HG02884 (cell line): Measurements from ENCODE around the gene SGPP1.
A peak's percentile ranks its signal among the peaks of the same experiment; 100 is the strongest.
"Not testable (repeated sequence)": the region's sequence is repeated elsewhere in the genome, so short reads cannot be mapped to it uniquely, and the experiment has no call there.

Experiments used
- ATAC-seq: cut with Tn5 transposase; IDR thresholded peaks from one replicate; pipeline ENCODE4 v1.9.1; 2021; ENCODE audit warnings: mild to moderate bottlenecking, moderate library complexity; ENCODE audit not compliant: unreplicated experiment

Gene SGPP1

DNA sequence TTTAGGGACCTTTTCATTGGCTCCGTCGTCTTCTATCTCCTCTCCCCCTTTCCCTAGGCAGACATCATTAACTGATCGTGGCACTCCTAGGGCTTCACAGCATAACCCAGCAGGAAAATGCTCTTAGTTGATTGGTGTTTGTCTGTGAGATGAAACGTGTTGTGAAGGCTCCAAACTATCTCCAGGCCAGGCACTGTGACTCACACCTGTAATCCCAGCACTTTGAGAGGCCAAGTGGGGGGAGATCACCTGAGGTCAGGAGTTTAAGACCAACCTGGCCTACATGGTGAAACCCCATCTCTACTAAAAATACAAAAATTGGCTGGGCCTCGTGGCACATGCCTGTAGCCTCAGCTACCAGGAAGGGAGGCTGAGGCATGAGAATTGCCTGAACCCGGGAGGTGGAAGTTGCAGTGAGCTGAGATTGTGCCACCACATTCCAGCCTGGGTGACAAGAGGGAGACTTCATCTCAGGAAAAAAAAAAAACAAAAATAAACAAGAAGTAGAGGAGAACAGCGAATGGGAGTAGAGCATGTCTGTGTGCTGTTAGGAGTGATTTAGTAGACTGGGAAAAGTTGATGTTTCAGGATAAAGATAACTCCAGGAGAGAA is 53.9 kb downstream of the SGPP1 start:
- ATAC-seq = no peak

DNA sequence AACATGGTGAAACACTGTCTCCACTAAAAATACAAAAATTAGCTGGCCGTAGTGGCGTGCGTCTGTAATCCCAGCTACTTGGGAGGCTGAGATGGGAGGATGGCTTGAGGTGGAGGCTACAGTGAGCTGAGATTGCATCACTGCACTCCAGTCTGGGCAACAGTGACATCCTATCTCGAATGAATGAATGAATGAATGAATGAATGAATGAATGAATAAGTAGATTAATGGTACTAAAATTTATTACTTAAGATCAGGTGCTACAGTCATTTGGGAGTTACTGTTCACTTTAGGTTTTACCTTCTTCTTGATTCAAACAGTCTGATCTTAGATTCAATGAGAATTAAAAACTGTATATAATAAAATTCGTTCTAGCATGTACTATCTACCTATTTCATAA is 54.6 kb downstream of the SGPP1 start:
- no peak for ATAC-seq

DNA sequence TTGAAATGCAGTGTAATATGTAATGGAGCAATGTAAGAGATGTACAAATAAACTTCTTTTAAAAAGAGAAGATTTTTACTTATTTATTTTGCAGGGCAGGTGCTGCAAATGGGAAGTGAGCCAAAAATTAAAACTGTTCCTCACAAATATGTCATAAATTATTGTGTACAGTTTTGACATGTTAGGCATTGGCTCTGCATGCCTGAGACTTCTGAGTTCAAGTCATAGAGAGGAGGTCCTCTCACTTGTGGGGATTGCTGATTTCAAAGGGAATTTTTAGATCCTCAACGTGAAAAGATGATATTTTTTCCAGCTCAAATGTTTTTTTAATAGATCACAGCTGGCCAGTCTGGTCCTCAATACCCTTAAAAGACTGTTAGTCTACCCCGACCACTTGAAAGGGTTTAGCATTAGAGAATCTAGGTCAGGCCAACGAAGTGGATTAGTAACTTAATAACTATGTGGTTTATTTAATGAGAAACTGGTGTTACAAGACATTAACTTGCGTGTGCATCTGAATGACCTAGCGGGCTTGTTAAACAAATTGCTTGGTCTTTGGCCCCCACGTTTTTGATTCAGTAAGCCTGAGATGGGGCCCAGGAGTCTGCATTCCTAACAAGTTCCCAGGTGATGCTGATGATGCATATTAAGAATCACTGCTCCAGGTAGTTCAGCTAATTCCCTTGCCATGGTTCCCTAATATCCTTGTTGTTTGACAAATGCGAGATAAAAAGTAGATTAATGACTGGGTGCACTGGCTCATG is 55.3 kb downstream of the SGPP1 start:
- ATAC-seq = no peak

GRCh38 chr14:63671987-63672386 is 55.9 kb downstream of the SGPP1 start:
- ATAC-seq = no peak

- no peak for ATAC-seq
Observed at GRCh38 chr14:63670692-63671091, 57.2 kb downstream of the SGPP1 start.

DNA sequence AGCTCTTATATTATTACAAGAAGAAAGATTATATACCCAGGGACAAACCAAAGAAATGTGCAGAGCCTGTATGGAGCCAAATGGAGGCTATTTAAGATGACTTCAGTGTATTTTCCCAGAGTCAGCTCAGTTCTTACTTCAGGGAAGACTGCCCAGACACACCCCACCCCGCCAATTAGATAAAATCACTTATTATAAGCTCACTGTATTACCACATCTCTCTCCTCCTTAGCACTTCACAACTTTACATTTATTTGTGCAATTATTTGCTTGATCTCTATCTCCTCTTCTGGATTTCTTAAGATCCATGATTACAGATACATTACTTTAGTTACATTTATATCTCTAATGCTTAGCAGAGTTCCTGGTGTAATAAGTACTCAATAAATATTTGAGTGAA is 61.5 kb downstream of the SGPP1 start:
- no peak for ATAC-seq

DNA sequence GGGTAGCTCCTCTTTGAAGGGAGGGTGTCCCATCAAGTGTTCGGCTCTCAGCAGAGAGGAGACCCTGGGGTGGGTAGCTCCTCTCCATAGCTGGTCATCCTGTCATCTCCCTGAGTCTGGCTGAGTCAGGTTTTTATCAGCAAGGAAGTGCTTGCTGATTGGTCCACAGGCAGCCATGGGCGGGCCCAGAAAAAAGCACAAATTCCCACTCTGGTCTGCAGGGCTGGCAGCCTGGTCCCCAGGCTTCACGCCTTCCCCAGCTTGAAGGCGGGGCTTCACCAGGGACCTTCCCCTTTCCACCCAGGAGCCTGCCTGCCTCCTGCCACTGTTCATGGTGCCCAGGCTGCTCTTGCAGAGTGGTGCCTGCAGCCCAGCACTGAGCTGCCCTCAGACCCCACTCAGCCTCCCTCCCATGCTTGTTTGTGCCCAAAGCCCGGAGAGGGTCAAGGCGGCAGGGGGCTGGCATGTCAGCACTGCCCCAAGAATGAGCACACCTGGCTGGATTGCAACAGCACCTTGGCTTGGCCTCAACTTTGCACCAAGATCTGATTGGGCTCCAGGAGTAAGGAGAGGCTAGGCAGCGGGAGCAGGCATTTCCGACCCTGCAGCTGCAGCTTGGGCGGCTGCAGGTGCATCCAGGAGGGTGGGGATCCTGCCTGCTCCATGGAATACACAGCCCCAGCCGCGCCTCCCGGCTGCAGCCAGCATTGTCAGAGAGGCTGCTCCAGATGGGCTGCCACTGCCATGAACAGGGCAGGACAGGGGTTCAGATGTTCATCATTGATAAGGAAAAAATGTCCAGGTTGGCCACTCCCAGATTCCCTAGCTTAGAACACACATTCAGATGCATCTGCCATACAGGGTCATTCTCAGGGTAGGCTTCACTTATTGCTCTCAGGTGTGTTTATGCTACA is 64.2 kb downstream of the SGPP1 start:
- no peak for ATAC-seq

DNA sequence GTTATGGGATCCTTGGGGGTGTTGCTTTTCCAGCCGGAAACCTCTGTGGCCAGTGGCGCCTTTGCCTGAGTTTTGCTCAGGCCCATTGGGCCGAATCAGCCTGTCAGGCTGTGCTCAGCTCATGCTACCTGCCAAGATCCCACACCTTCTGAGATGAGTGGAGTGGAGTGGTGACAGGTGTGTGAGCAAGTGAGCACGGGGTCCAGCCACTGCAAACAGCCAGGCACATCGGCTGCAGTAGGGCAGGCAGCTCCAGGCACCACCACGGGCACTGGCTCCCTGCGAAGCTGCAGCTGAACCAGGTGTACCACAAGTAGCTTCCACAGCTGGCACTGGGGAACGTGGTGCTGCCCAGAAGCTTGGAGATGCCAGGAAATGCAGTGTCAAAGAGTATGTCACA is 65.1 kb downstream of the SGPP1 start:
- ATAC-seq = no peak

DNA sequence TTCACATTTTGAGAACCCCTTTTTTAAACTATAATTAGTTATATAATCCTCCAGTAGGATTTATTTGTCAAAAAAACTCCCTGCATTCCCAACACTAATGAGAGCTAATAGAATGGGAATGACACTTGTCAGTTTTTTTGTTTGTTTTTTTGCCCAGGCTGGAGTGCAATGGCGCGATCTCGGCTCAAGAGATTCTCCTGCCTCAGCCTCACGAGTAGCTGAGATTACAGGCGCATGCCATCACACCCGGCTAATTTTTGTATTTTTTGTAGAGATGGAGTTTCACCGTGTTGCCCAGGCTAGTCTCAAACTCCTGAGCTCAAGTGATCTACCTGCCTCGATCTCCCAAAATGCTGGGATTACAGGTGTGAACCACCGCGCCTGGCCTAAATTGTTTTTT is 66.0 kb downstream of the SGPP1 start:
- ATAC-seq = not testable (repeated sequence)

- no peak for ATAC-seq
Observed at GRCh38 chr14:63659726-63660125, 68.1 kb downstream of the SGPP1 start.

DNA sequence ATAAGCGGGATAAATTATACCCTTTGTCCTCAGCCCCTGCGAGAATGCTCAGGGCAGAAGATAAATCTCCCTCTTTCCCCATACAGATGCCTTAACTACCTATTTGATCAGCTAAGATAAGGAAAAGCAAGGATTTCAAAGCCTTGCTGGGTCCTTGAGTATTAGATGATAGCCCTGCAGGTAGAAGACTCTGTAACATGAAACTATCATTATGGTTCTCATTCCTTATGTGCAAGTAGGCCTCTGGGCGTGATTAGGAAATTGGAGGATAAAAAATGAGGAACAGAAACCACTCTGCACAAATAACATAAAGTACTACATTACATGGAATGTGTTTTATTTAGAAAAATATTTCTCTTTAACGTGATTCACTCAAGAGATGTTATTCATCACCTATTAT is 71.7 kb downstream of the SGPP1 start:
- no peak for ATAC-seq

DNA sequence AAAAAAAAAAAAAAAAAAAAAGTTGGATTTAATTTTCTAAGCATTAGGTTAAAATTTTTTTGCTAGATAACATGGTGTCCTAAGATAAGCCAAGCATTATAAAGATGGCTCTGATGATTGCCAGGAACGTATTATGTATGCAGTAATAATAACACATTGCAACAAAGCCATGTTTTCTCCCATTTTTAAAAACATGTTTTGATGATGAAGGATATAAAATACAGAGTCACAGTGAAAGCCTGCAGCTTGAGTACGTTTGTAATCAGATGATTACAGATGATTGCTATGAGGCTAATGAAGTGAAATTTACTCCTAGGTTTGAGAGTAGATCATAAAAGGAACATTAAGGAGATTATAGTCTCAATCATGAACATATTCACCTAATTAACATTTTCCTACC is 72.9 kb downstream of the SGPP1 start:
- ATAC-seq = no peak

DNA sequence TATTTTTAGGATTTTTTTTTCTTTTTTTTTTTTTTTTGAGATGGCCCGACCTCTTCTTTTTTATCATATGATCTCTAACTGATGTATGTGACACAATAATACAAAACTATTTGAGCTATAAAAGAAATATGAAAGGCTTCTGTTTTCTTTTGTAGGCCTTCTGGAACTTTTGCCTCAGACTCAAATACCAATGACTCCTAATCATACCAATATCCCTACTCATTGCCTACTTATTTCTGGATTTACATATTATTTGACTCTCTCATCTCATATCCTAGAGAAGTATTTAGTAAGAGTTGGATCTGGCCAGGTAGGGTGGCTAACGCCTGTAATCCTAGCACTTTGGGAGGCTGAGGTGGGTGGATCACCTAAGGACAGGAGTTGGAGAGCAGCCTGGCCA is 73.5 kb downstream of the SGPP1 start:
- ATAC-seq = no peak

DNA sequence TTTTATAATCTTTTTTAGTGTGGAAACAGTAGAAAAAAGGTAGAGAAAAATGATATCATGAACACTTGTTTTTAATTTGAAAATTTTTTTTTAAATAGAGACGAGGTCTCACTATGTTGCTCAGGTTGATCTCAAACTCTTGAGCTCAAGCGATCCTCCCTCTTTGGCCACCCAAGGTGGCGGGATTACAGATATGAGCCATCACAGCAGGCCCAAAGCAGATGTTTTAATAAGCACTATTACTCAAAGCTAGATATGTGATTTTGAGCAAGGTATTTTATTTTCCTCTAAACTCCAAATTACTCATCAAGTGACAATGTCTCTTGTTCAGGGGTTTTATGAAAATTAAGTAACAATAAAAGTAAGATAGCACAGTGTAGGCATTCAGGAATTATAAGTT is 75.5 kb downstream of the SGPP1 start:
- no peak for ATAC-seq

DNA sequence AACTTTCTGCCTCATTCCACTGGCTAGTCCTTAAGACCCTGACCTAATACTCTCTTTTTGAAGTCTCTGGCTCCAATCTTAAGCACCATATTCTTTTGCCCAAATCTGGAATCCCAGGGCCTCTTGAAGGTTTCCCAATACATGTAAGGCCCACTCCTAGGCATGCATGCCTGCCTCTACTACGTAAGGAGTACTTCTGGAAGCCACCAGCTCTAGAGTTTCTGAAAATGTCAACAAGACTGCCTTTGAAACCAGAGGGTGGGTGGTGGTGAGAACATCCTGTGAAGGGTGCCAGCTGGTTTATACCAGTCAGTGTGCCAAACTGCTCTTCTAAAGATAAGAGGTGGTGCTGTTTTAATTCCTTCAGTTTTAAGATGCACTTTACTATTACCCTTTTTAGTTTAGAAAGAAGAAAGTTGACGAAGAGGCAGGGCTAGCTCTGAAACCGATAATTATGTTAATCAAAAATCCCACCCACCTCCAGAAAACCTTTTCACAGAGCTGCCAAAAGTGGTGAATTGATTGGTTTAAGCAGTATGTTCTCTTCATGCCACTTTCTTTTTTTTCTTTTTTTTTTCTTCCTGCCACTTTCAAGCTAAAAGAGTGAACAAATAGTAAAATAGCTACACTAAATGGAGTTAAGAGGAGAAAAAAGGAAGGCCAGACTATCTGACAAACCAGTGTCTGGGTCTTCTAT is 77.5 kb downstream of the SGPP1 start:
- ATAC-seq = no peak

DNA sequence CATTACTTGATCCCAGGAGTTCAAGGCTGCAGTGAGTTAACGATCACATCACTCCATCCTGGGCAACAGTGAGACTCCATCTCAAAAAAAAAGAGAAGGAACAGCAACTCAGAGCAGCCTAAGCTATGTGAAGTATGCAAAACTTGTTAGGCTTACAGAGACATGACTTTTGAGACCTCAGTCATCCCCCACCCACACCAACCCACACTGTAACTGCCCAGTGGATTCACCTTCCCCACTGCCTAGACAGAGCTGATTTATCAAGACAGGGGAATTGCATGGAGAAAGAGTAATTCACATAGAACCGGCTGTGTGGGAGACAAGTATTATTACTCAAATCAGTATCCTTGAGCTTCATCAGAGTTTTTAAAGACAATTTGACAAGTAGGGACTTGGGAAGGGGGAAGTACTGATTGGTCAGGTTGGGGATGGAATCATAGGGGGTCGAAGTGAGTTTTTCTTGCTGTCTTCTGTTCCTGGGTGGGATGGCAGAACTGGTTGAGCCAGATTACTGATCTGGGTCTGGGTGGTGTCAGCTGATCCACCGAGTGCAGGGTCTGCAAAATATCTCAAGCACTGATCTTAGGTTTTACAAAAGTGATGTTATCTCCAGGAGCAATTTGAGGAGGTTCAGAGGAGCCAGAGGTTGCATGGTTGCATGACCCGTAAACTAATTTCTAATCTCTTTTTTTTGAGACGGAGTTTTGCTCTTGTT is 80.0 kb downstream of the SGPP1 start:
- ATAC-seq = peak; percentile 71

GRCh38 chr14:63644741-63645140 is 83.1 kb downstream of the SGPP1 start:
- no peak for ATAC-seq

GRCh38 chr14:63642656-63643382 is 85.0 kb downstream of the SGPP1 start:
- no peak for ATAC-seq

- peak; percentile 53 for ATAC-seq
Observed at GRCh38 chr14:63642229-63642611, 85.6 kb downstream of the SGPP1 start.
